Prostate gland (tissue), 2 donors: Measurements from ENCODE around the gene UGT1A3.

Experiments used
- CTCF ChIP-seq, 4 experiments: fragments of 200-600 bp in 2 of 4; fragments of 450-650 bp in 2 of 4; sonication (generic) in 2 of 4; IDR thresholded peaks; 1 replicate in 3 of 4; 2 replicates in 1 of 4; pipeline ENCODE4 v1.5.1; 2016 to 2019; ENCODE audit warnings: antibody characterized with exemption in 4 of 4, mild to moderate bottlenecking in 2 of 4, moderate library complexity in 2 of 4
- POLR2A ChIP-seq: fragments of 450-650 bp; IDR thresholded peaks from one replicate; pipeline ENCODE4 v1.6.1; 2016; ENCODE audit warnings: antibody characterized with exemption, mild to moderate bottlenecking

DNA sequence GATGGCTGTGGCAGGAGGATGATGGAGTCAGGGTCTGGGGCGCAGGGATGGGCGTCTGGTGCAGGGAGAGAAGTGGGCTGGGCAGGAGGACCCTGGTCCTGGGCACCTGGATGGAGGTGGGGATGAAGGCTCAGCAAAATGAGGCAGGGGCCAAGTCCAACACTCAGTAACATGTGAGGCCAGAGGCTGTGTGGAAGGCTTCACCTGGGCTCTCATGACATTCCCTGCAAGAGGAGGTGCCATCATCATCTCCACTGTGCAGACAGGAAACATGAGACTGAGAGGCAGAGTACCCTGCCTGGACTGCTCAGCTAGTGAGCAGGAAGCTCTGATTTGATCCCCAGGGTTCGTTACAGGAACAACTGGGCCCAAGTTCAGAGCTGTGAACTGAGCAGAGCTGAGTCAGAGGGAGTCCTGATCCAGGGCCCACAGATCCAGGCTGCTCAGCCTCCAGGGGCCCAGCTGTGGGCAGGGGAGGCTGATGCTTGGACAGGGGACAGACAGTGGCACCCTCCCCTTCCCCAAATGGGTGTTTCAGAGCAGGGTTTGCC is 88.6 kb downstream of the UGT1A3 start:
- TF ChIP-seq CTCF (IDR thresholded peaks at IDR 0.05) (no peak), POLR2A (no peak)
